Suprapubic skin (tissue), 4 donors: ENCODE results near the gene ACAD9. TPM values are rescaled to one million over a fixed set of nuclear protein-coding genes. Genes with fewer than 3 reads are reported as not detected.
"Not testable (repeated sequence)": the region's sequence is repeated elsewhere in the genome, so short reads cannot be mapped to it uniquely, and the experiment has no call there.

Source experiments
- DNase-seq, 2 donors: peaks; one replicate each; pipeline ENCODE4 v3.0.0-alpha.2; 2019; ENCODE audit warnings: low spot score in 2 of 2
- H3K27ac ChIP-seq: fragments of 200-600 bp; sonication (generic); one replicate; pipeline ENCODE4 v1.5.1; 2019
- H3K27me3 ChIP-seq: fragments of 200-600 bp; sonication (generic); one replicate; pipeline ENCODE4 v1.5.1; 2019
- H3K36me3 ChIP-seq: fragments of 200-600 bp; sonication (generic); one replicate; pipeline ENCODE4 v1.5.1; 2019
- H3K4me1 ChIP-seq: fragments of 200-600 bp; sonication (generic); one replicate; pipeline ENCODE4 v1.5.1; 2019
- H3K4me3 ChIP-seq: fragments of 200-600 bp; sonication (generic); one replicate; pipeline ENCODE4 v1.5.1; 2019; ENCODE audit warnings: mild to moderate bottlenecking
- H3K9me3 ChIP-seq: fragments of 200-600 bp; sonication (generic); one replicate; pipeline ENCODE4 v1.5.1; 2019
- EP300 ChIP-seq: sonication (generic); formaldehyde crosslinking; IDR thresholded peaks from one replicate; pipeline ENCODE4 v1.6.1; 2017; ENCODE audit warnings: antibody characterized with exemption
- POLR2A ChIP-seq, 2 donors: fragments of 450-650 bp; IDR thresholded peaks; one replicate each; pipeline ENCODE4 v1.6.1; 2017; ENCODE audit warnings: antibody characterized with exemption in 2 of 2, mild to moderate bottlenecking in 2 of 2, moderate library complexity in 2 of 2
- POLR2AphosphoS5 ChIP-seq, 3 donors: sonication (generic); formaldehyde crosslinking; IDR thresholded peaks; one replicate each; pipeline ENCODE4 v1.6.1; 2017; ENCODE audit warnings: antibody characterized with exemption in 3 of 3
- WGBS: methylation state at CpG from one replicate; pipeline ENCODE4 v1.1.5; 2018; 5-methylcytosine and 5-hydroxymethylcytosine counted together
- total RNA-seq, 4 donors: library from RNA; depleted of rRNA; stranded (reverse); fragments of >200 nt; gene quantifications; one replicate each; pipeline ENCODE4 v1.1.0, GENCODE V29; 2016
- TF ChIP-seq, protein P1 (sequence below), 2 donors: fragments of 200-600 bp in 1 of 2; fragments of 450-650 bp in 1 of 2; sonication (generic) in 1 of 2; IDR thresholded peaks; one replicate each; pipeline ENCODE4 v1.5.1; 2016 to 2019; ENCODE audit warnings: antibody characterized with exemption in 2 of 2, mild to moderate bottlenecking in 1 of 2, moderate library complexity in 1 of 2

ACAD9 gene
- total RNA-seq: 100 to 1,000 TPM; 118 to 164 (median 138) TPM

DNA sequence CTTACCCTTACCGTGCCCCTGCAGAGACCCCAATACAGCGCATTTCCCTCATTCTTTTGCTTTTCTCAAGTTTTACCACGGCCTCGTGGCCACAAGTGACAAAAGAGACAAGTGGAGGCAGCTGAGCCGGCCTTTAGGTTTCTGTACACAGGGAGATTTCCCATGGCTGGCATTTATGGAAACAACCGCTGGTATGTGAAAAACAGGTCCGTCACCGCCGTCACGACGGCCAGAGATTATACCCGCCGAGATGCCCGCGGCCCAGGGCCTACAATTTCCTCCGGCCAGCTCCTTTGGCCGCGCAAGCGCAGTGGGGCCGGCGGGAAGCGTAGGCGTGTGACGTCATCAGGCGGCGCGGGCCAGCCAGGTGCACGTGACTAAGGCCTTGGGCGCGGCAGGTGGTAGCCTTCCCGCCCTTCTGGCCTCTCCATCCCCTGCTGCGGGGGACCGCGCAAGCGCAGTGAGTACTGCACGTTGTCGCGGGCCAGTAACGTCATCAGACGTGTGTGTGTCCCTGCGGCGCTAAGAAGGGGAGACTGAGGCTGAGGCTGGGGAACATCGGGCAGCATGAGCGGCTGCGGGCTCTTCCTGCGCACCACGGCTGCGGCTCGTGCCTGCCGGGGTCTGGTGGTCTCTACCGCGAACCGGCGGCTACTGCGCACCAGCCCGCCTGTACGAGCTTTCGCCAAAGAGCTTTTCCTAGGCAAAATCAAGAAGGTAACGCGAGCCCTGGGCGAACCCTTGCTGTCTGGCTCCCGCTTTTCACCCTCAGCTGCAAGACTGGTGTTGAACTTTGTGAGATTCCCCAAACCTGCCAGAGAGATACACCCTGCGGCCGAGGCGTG, at the start of gene ACAD9:
ACAD9 (plus strand) TSS at position 496 of the 845 bp plus-strand sequence; CDS start at position 568, 72 bp downstream.
- Histone ChIP-seq H3K9me3 (no peaks in the 10 kb centered on the region), H3K4me1 (peaks cover 57% of the 10 kb centered on the region), H3K27ac (peak within 1 kb of the TSS; percentile 95), H3K27me3 (no peaks in the 10 kb centered on the region), H3K36me3 (no peaks in the 10 kb centered on the region), H3K4me3 (peak within 1 kb of the TSS; percentile 70)
- DNase-seq: peak; percentile 98
- WGBS: 0% methylated on average over 49 of the region's 65 CpGs
- TF ChIP-seq POLR2A (IDR thresholded peaks at IDR 0.05): peak in 1 of 2 donors; percentile 86
- peak; percentile 77 to 97 (median 83) for TF ChIP-seq POLR2AphosphoS5 (IDR thresholded peaks at IDR 0.05)
- TF ChIP-seq EP300: no peak

DNA sequence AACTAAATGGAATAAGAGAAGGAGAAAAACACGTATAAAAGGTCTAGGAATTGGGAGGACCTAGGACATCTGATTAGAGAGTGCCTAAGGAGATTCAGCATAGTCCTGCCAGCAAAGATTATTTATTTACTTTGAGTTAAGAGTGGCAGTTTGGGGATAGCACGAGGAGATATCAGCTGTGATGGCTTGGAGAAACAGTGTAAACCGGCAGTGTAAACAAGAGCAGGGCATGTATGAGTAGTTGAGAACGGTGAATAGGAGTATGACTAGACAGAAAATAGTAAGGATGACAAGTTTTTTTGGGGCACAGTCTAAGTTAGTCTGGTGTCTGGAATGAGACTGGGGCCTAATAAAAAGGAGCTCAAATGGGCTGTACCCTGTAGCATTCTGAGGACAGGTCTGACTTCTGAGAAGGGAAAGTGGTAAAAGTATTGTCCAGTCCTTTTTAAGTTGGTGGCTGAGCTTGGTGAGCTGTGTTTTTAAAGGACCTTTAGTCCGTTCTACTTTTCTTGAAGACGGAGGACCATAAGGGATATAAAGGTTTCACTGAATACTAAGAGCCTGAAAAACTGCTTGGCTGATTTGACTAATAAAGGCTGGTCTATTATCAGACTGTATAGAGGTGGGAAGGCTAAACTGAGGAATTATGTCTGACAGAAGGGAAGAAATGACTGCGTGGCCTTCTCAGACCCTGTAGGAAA, 49.3 kb upstream of the ACAD9 start:
- H3K4me3 ChIP-seq, H3K27ac ChIP-seq, H3K36me3 ChIP-seq, H3K27me3 ChIP-seq, DNase-seq, H3K4me1 ChIP-seq, H3K9me3 ChIP-seq: not testable (repeated sequence)
- 90% methylated on average over 7 of the region's 7 CpGs for WGBS

DNA sequence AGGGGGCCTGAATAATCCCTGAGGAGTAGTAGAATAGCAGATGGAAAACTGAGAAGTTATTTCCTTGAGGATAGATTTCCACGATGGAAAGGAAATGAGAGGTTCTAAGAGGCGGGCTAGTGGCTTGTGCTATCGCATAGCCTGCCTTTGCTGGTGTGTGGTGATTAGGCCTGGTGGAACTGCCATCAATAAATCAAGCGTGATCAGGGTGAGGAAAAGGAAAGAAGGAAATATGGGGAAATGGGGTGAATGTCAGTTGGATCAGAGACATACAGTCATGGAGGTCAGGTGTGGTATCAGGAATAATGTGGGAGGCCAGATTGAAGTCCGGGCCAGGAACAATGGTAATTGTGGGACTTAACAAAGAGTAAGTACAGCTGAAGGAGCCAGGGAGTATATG, 48.7 kb upstream of the ACAD9 start:
- H3K4me3 ChIP-seq, H3K27me3 ChIP-seq, H3K9me3 ChIP-seq, DNase-seq, H3K36me3 ChIP-seq, H3K27ac ChIP-seq, H3K4me1 ChIP-seq: not testable (repeated sequence)
- 89% methylated on average over 5 of the region's 5 CpGs for WGBS

DNA sequence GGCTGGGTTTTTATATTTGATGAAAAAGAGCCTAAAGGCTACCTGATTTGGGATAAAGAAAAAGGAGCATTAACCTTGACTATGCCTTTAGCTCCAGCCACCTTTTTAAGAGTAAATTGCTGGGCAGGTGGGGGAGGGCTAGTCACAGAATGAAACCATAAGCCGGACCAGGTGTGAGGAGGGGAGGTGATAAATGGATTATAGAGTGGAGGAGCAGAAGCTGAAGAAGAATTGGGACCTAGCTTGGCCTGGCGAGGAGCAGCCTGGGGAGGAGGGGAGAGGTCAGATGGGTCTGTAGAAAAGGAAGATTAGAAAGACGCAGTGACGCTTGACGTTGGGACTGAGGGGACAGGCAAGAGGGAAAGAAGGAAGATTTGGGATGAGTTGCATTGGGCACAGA, 46.4 kb upstream of the ACAD9 start:
- not testable (repeated sequence) for DNase-seq, H3K9me3 ChIP-seq, H3K27ac ChIP-seq, H3K4me1 ChIP-seq, H3K27me3 ChIP-seq, H3K36me3 ChIP-seq, H3K4me3 ChIP-seq
- 87% methylated on average over 5 of the region's 5 CpGs for WGBS

DNA sequence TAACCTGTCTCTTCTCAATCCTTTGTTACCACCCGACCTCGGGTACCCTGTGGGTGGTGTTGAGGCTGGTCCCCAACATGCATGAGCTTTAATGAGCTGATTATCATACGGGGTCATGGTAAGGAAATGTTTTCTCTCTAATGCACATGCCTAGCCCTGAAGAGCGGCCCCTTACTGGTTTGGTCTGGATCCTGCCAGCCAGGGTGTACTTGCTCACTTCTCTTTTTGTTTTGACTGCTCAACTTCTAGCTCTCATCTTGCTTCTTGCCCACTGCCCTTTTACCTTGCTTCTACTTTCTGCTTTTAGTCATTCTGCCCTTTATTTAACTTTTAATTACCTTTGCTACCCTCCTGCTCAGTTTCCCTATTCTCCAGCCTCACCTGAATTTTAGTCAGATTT, 44.3 kb upstream of the ACAD9 start:
- DNase-seq: no peak
- no peak overlapping the region for H3K27ac ChIP-seq
- TF ChIP-seq EP300: no peak
- TF ChIP-seq, protein P1, sequence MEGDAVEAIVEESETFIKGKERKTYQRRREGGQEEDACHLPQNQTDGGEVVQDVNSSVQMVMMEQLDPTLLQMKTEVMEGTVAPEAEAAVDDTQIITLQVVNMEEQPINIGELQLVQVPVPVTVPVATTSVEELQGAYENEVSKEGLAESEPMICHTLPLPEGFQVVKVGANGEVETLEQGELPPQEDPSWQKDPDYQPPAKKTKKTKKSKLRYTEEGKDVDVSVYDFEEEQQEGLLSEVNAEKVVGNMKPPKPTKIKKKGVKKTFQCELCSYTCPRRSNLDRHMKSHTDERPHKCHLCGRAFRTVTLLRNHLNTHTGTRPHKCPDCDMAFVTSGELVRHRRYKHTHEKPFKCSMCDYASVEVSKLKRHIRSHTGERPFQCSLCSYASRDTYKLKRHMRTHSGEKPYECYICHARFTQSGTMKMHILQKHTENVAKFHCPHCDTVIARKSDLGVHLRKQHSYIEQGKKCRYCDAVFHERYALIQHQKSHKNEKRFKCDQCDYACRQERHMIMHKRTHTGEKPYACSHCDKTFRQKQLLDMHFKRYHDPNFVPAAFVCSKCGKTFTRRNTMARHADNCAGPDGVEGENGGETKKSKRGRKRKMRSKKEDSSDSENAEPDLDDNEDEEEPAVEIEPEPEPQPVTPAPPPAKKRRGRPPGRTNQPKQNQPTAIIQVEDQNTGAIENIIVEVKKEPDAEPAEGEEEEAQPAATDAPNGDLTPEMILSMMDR (IDR thresholded peaks at IDR 0.05): no peak
- no peak for TF ChIP-seq POLR2A (IDR thresholded peaks at IDR 0.05)
- WGBS: 84% methylated on average over 4 of the region's 4 CpGs
- H3K36me3 ChIP-seq: no peaks in the 10 kb centered on the region
- H3K4me1 ChIP-seq: no peaks in the 10 kb centered on the region
- no peaks in the 10 kb centered on the region for H3K9me3 ChIP-seq
- no peak overlapping the region for H3K4me3 ChIP-seq
- H3K27me3 ChIP-seq: no peaks in the 10 kb centered on the region

DNA sequence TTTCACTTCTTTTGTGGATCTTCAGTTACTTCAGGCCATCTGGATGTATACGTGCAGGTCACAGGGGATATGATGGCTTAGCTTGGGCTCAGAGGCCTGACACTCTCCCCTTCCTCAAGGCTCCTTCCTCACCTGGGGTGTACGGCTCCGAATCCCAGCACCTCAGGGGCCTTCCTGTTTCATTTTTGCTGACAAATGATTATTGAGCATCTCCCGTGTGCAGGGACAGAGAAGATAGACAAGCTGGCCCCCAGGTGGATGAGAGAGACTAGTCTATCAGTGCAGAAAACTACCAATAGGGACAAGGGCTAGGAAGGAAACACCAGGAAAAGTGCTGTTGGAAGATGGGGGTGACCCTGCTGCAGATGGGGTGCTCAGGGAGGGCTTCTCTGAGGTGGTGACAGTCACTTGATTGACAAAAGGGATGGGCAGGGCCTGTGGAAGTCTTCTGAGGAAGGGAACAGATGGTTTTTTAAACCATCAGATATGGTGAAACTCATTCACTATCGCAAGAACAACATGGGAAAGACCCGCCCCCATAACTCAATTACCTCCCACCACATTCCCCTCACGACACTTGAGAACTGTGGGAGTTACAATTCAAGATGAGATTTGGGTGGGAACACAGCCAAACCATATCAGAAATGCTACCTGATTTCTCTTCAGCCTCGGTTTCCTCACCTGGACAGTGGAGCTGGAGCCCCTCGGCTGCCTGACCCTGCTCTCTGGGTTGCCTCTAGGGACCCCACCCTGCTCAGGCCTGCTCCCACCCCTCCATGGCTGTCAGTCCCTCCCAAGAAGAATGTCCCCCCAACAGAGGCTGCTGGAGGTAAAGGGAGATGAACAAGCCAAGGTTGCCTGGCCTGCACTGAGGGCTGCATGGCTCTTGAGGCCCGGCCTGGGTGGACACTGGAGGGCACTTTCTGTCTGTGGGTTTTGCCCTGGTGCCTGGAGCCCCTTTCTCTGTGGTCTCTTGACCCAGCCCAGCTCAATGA, 37.2 kb upstream of the ACAD9 start:
- TF ChIP-seq EP300 (no peak), POLR2AphosphoS5 (IDR thresholded peaks at IDR 0.05) (no peak), POLR2A (IDR thresholded peaks at IDR 0.05) (no peak)
- TF ChIP-seq, protein P1 (IDR thresholded peaks at IDR 0.05): no peak
- 89% methylated on average over 10 of the region's 10 CpGs for WGBS
- H3K27ac ChIP-seq: no peak overlapping the region

More for the DNA sequence above, 37.2 kb upstream of the ACAD9 start:
- H3K27me3 ChIP-seq: no peaks in the 10 kb centered on the region
- H3K36me3 ChIP-seq: no peaks in the 10 kb centered on the region
- DNase-seq: no peak
- peaks cover 12% of the 10 kb centered on the region for H3K4me1 ChIP-seq
- no peaks in the 10 kb centered on the region for H3K9me3 ChIP-seq
- no peak overlapping the region for H3K4me3 ChIP-seq
